ENCODE results near the gene A3GALT2. TPM values are rescaled to one million over a fixed set of nuclear protein-coding genes. Genes with fewer than 3 reads are reported as not detected.

A3GALT2 gene
- total and polyA plus RNA-seq, 9 of the 15 experiments (the other 6 are each of a cell fraction or from before 2014, with no cell fraction given): not detected

DNA sequence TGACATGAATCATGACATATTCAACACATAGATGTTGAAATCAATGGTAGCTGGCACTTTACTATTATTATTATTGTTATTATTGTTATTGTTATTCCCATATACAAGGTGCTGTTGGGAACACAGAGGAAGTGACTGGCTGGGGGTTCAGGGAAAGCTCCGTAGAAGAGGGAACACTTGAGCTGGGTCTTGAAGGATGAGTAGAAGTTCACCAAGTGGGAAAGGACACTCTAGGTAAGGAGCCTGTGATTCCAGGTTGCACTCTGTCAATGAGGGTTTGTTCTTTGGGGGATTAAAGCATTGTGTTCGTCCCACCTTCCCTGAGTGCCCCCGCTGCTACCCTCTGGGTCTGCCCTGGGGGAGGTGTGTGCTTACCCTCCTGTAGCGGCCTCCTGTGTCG, 50.5 kb downstream of the A3GALT2 start:
- H3K9me3 ChIP-seq (replicated peaks; ENCODE audit: control insufficient read depth, insufficient read depth, low read depth, low read length): no peaks in the 10 kb centered on the region
- FAIRE-seq: no peak

More for the DNA sequence above, 50.5 kb downstream of the A3GALT2 start:
- TF ChIP-seq KAT7 (CRISPR knock-in tag; IDR thresholded peaks at IDR 0.05; ENCODE audit: borderline replicate concordance) (no peak), ZNF217 (CRISPR knock-in tag; IDR thresholded peaks at IDR 0.05) (no peak), HNRNPUL1 (IDR thresholded peaks at IDR 0.05; ENCODE audit: low read length) (no peak), ZKSCAN1 (IDR thresholded peaks at IDR 0.05; ENCODE audit: low read depth, low read length) (no peak), BHLHE40 (IDR thresholded peaks at IDR 0.05; ENCODE audit: low read length) (no peak), ERF (CRISPR knock-in tag; IDR thresholded peaks at IDR 0.05) (no peak), MECOM (CRISPR knock-in tag; IDR thresholded peaks at IDR 0.05) (no peak), MTA2 (IDR thresholded peaks at IDR 0.05; ENCODE audit: low read depth) (no peak), KAT8 (IDR thresholded peaks at IDR 0.05; ENCODE audit: low read depth) (no peak), ZNF778 (CRISPR knock-in tag; IDR thresholded peaks at IDR 0.05) (no peak), PYGO2 (tag; IDR thresholded peaks at IDR 0.05) (no peak), GABPB2 (CRISPR knock-in tag; conservative IDR thresholded peaks at IDR 0.05) (no peak), ARID3B (CRISPR knock-in tag; IDR thresholded peaks at IDR 0.05; ENCODE audit: borderline replicate concordance) (no peak), CCNT2 (IDR thresholded peaks at IDR 0.05; ENCODE audit: borderline replicate concordance, extremely low read depth, insufficient read length, low read depth, low read length) (no peak), ZNF436 (CRISPR knock-in tag; IDR thresholded peaks at IDR 0.05) (no peak), BCL6 (CRISPR knock-in tag; IDR thresholded peaks at IDR 0.05) (no peak), ZKSCAN3 (CRISPR knock-in tag; IDR thresholded peaks at IDR 0.05) (no peak), SRSF9 (IDR thresholded peaks at IDR 0.05; ENCODE audit: borderline replicate concordance, low read depth, low read length) (no peak)
- TF ChIP-seq, protein P1, sequence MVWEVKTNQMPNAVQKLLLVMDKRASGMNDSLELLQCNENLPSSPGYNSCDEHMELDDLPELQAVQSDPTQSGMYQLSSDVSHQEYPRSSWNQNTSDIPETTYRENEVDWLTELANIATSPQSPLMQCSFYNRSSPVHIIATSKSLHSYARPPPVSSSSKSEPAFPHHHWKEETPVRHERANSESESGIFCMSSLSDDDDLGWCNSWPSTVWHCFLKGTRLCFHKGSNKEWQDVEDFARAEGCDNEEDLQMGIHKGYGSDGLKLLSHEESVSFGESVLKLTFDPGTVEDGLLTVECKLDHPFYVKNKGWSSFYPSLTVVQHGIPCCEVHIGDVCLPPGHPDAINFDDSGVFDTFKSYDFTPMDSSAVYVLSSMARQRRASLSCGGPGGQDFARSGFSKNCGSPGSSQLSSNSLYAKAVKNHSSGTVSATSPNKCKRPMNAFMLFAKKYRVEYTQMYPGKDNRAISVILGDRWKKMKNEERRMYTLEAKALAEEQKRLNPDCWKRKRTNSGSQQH (CRISPR knock-in tag; IDR thresholded peaks at IDR 0.05): no peak
- TF ChIP-seq, protein P2, sequence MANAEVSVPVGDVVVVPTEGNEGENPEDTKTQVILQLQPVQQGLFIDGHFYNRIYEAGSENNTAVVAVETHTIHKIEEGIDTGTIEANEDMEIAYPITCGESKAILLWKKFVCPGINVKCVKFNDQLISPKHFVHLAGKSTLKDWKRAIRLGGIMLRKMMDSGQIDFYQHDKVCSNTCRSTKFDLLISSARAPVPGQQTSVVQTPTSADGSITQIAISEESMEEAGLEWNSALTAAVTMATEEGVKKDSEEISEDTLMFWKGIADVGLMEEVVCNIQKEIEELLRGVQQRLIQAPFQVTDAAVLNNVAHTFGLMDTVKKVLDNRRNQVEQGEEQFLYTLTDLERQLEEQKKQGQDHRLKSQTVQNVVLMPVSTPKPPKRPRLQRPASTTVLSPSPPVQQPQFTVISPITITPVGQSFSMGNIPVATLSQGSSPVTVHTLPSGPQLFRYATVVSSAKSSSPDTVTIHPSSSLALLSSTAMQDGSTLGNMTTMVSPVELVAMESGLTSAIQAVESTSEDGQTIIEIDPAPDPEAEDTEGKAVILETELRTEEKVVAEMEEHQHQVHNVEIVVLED (CRISPR knock-in tag; IDR thresholded peaks at IDR 0.05): no peak
- in situ Hi-C loops (cut with MboI) (no loop called here), intact Hi-C loops (cut with micrococcal nuclease) (no loop called here)
- H3K4me2 ChIP-seq (ENCODE audit: insufficient read depth, low read length): no peak overlapping the region
- no peaks in the 10 kb centered on the region for H3K36me3 ChIP-seq (ENCODE audit: control insufficient read depth, insufficient read depth, low read length)
- H3K79me2 ChIP-seq (ENCODE audit: control insufficient read depth, insufficient read depth, low read length): no peaks in the 10 kb centered on the region
- H3K9ac ChIP-seq (ENCODE audit: insufficient read depth in 1 of 2, low read depth in 2 of 2, low read length in 2 of 2): no peak overlapping the region
- ChIA-PET POLR2A (no interaction called here), CTCF (ENCODE audit: low intra/inter-chr PET ratio) (no interaction called here)
- no peak for ATAC-seq
- peaks cover 14% of the 10 kb centered on the region; the same call in 1 of the 2 replicates for H4K20me1 ChIP-seq (replicated peaks; ENCODE audit: control insufficient read depth, insufficient read depth, low read length)
- no peak overlapping the region for H3K27ac ChIP-seq (ENCODE audit: extremely low read depth, low read depth, low read length)
- H3K27me3 ChIP-seq (ENCODE audit: control insufficient read depth in 2 of 2, insufficient read depth in 2 of 2, low read length in 2 of 2): peaks cover 0 to 37% of the 10 kb centered on the region in 2 experiments; a peak in 4 of 5 replicates
- BruUV-seq (replicated peaks): no TSS peak
- 2% methylated on average over 4 of the region's 5 CpGs for WGBS (ENCODE audit: insufficient coverage, low coverage, missing lambda C conversion rate)
- no peak overlapping the region for H3K4me3 ChIP-seq
- H3K9me1 ChIP-seq (ENCODE audit: control insufficient read depth, insufficient read depth, low read length): no peaks in the 10 kb centered on the region
- DNase-seq (ENCODE audit: extremely low read depth in 1 of 4, low spot score in 3 of 4): no peak
- no peak overlapping the region for H2AFZ ChIP-seq (ENCODE audit: low read depth, low read length)
- peaks cover under 1 to 3% of the 10 kb centered on the region in 2 experiments; a peak in 3 of 5 replicates for H3K4me1 ChIP-seq (replicated peaks in 1 of 2; ENCODE audit: control insufficient read depth in 2 of 2, insufficient read depth in 2 of 2, low read length in 2 of 2)
